ENCODE measurements around the gene HDAC6. TPM values are rescaled to one million over a fixed set of nuclear protein-coding genes. Genes with fewer than 3 reads are reported as not detected.
"Not testable (repeated sequence)": the region's sequence is repeated elsewhere in the genome, so short reads cannot be mapped to it uniquely, and the experiment has no call there.

HDAC6 gene
- total RNA-seq, 1 donor from 2014 or later = 157 TPM

DNA sequence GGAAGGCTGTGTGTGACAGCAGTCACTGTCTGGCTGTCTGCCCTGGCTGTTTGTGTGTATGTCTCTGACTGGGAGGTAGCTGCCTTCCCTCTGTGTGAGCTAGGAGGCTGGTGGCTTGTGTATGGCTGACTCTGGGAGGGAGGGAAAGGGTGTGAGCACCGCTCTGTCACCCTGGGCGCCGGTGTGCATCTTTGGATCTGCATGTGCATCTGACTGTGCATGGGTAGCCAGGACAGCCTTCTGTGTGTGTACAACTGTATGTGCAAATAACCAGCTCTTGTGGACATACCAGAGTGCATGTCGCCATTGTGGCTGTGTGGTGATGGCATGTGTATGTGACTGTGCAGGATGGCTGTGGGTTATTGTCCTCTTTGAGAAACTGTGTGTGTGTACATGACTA, 17.0 kb downstream of the HDAC6 start:
- Histone ChIP-seq H3K4me1 (no peaks in the 10 kb centered on the region), H3K4me3 (no peak overlapping the region), H3K27ac (no peak overlapping the region), H3K9me3 (no peaks in the 10 kb centered on the region), H3K36me3 (peaks cover 19 to 47% of the 10 kb centered on the region in 2 donors), H3K27me3 (no peaks in the 10 kb centered on the region)
- intact Hi-C loops (cut with DNase I) = no loop called here
- TF ChIP-seq CTCF (IDR thresholded peaks at IDR 0.05) = no peak
- no peak for DNase-seq (ENCODE audit: low spot score in 2 of 2)

GRCh38 chrX:48819394-48819793, 17.5 kb downstream of the HDAC6 start:
- H3K4me1 ChIP-seq; DNase-seq (ENCODE audit: low spot score in 2 of 2); H3K4me3 ChIP-seq; H3K9me3 ChIP-seq; intact Hi-C loops (cut with DNase I); H3K27ac ChIP-seq; H3K27me3 ChIP-seq: not testable (repeated sequence)
- H3K36me3 ChIP-seq = peaks cover 19 to 45% of the 10 kb centered on the region in 2 donors

DNA sequence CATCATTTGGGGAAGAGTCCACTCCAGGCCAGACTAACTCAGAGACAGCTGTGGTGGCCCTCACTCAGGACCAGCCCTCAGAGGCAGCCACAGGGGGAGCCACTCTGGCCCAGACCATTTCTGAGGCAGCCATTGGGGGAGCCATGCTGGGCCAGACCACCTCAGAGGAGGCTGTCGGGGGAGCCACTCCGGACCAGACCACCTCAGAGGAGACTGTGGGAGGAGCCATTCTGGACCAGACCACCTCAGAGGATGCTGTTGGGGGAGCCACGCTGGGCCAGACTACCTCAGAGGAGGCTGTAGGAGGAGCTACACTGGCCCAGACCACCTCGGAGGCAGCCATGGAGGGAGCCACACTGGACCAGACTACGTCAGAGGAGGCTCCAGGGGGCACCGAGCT, 21.2 kb downstream of the HDAC6 start:
- no peak for DNase-seq (ENCODE audit: low spot score in 2 of 2)
- H3K9me3 ChIP-seq = peaks cover 0 to 5% of the 10 kb centered on the region in 2 donors
- H3K27ac ChIP-seq = no peak overlapping the region
- peaks cover 4 to 22% of the 10 kb centered on the region in 2 donors for H3K36me3 ChIP-seq
- H3K4me3 ChIP-seq = no peak overlapping the region
- intact Hi-C loops (cut with DNase I) = no loop called here
- no peaks in the 10 kb centered on the region for H3K27me3 ChIP-seq
- no peak for TF ChIP-seq CTCF (IDR thresholded peaks at IDR 0.05)
- H3K4me1 ChIP-seq = no peaks in the 10 kb centered on the region

GRCh38 chrX:48824066-48824465, 22.2 kb downstream of the HDAC6 start:
- no peaks in the 10 kb centered on the region for H3K4me1 ChIP-seq
- H3K36me3 ChIP-seq = peaks cover 4 to 15% of the 10 kb centered on the region in 2 donors
- TF ChIP-seq CTCF (IDR thresholded peaks at IDR 0.05) = no peak
- H3K27me3 ChIP-seq = no peaks in the 10 kb centered on the region
- intact Hi-C loops (cut with DNase I) = no loop called here
- H3K27ac ChIP-seq = no peak overlapping the region
- no peak overlapping the region for H3K4me3 ChIP-seq
- DNase-seq (ENCODE audit: low spot score in 2 of 2) = no peak
- H3K9me3 ChIP-seq = peaks cover 0 to 5% of the 10 kb centered on the region in 2 donors

- no peak for DNase-seq (ENCODE audit: low spot score in 2 of 2)
- no peak for TF ChIP-seq CTCF (IDR thresholded peaks at IDR 0.05)
- peaks cover 0 to 12% of the 10 kb centered on the region in 2 donors for H3K36me3 ChIP-seq
- peaks cover 1% of the 10 kb centered on the region for H3K27me3 ChIP-seq
- no peak within 1 kb of the TSS for H3K4me3 ChIP-seq
- H3K27ac ChIP-seq = no peak within 1 kb of the TSS
- H3K9me3 ChIP-seq = peaks cover 0 to 5% of the 10 kb centered on the region in 2 donors
- H3K4me1 ChIP-seq = no peaks in the 10 kb centered on the region
- intact Hi-C loops (cut with DNase I) = no loop called here
These were observed 24.4 kb downstream of the HDAC6 start, which contains the start of gene ERAS for GRCh38 chrX:48826135-48826875. Gene ERAS, plus strand, starts transcription at chrX:48826513. Its CDS starts 2,611 bp downstream, at chrX:48829124.

DNA sequence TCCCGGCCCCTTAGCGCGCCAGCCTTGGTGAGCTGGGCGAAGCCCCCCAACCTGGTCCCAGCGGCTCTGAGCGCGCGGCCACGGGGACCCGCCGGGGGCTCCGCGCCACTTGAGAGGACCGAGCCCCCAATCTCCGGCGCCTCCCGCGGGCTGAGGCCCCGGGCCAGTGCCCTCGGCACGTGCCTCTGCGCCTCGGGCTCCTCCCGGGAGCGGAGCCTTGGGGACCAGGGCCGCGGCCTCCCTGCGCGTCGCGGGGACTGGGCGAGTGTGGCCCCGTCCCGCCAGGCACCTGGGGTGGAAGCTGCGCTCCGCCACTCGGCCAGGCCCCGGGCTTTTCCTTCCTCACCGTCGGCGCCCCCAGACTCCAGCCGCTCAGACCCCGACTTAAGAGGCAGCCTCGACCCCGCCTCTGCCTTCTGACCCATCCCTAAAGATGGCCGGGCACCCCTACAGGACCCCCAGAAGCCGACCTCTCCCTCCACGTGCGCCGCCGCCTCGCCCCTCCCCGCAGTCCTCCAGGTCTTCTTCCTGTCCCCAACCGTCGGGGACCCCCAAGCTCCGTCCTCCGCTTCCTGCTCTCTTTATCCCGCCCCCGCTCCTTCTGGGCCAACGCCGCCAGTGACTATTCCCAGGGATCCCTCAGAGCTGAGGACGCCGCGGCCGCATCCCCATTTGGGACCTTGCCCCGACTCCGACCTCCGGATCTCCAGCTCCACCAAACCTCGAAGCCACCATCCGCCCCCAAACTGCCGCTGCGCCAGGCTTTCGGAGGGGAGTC, 25.2 kb downstream of the HDAC6 start:
- no peak overlapping the region for H3K27ac ChIP-seq
- no peak for TF ChIP-seq CTCF (IDR thresholded peaks at IDR 0.05)
- no peak for DNase-seq (ENCODE audit: low spot score in 2 of 2)

More for the DNA sequence above, 25.2 kb downstream of the HDAC6 start:
- Histone ChIP-seq H3K9me3 (peaks cover 0 to 5% of the 10 kb centered on the region in 2 donors), H3K4me3 (no peak overlapping the region), H3K27me3 (peaks cover 5% of the 10 kb centered on the region), H3K36me3 (peaks cover 0 to 8% of the 10 kb centered on the region in 2 donors), H3K4me1 (no peaks in the 10 kb centered on the region)
- intact Hi-C loops (cut with DNase I) = no loop called here
